SK-N-MC (cell line): ENCODE results near the gene SEMA3A.

Source experiments
- DNase-seq: peaks from one replicate; pipeline ENCODE4 v3.0.0-alpha.2; 2011; ENCODE audit warnings: low read depth, low spot score
- H3K27ac ChIP-seq: fragments of 200-600 bp; sonication (generic); 2 replicates; pipeline ENCODE4 v1.5.1; 2016; ENCODE audit warnings: mixed run types
- H3K36me3 ChIP-seq: fragments of 200-600 bp; sonication (generic); 2 replicates; pipeline ENCODE4 v1.6.1; 2017; ENCODE audit warnings: antibody characterized with exemption, low read length, mixed read lengths; ENCODE audit not compliant: insufficient read depth
- H3K4me3 ChIP-seq: fragments of 200-600 bp; sonication (generic); 2 replicates; pipeline ENCODE4 v1.5.1; 2016
- H3K9ac ChIP-seq: fragments of 200-600 bp; sonication (generic); 2 replicates; pipeline ENCODE4 v1.8.0; 2017; ENCODE audit warnings: mixed run types, mixed read lengths; ENCODE audit not compliant: insufficient read length
- H3K9me3 ChIP-seq: fragments of 200-600 bp; sonication (generic); 2 replicates; pipeline ENCODE4 v1.6.1; 2017; ENCODE audit warnings: low read depth, mild to moderate bottlenecking, antibody characterized with exemption, low read length, moderate library complexity, mixed read lengths
- EZH2 ChIP-seq: fragments of 200-600 bp; sonication (generic); IDR thresholded peaks from one replicate; pipeline ENCODE4 v1.6.1; 2017; ENCODE audit warnings: antibody characterized with exemption
- FOXP2 ChIP-seq: optimal IDR thresholded peaks from 2 replicates; pipeline ENCODE3; 2011; ENCODE audit warnings: mild to moderate bottlenecking, moderate library complexity; ENCODE audit not compliant: insufficient read depth; ENCODE audit errors: extremely low read length, control extremely low read depth
- POLR2AphosphoS5 ChIP-seq: IDR thresholded peaks from 2 replicates; pipeline ENCODE4 v1.6.1; 2012; ENCODE audit warnings: mild to moderate bottlenecking, low read depth, low read length, borderline replicate concordance

The SEMA3A gene

GRCh38 chr7:84027678-84028077 is 166.9 kb downstream of the SEMA3A start:
- Histone ChIP-seq H3K27ac (no peak overlapping the region), H3K4me3 (no peak overlapping the region), H3K36me3 (no peaks in the 10 kb centered on the region), H3K9me3 (peaks cover 2% of the 10 kb centered on the region; the same call in 1 of the 2 replicates), H3K9ac (no peak overlapping the region)
- no peak for DNase-seq
- TF ChIP-seq POLR2AphosphoS5 (no peak), FOXP2 (no peak), EZH2 (no peak)

GRCh38 chr7:84025332-84025927 is 169.2 kb downstream of the SEMA3A start:
- Histone ChIP-seq H3K4me3 (no peak overlapping the region), H3K36me3 (no peaks in the 10 kb centered on the region), H3K9ac (no peak overlapping the region), H3K9me3 (no peaks in the 10 kb centered on the region), H3K27ac (peak overlapping the region; percentile 62; the same call in 1 of the 2 replicates)
- TF ChIP-seq FOXP2 (no peak), POLR2AphosphoS5 (no peak)
- DNase-seq, result no peak

DNA sequence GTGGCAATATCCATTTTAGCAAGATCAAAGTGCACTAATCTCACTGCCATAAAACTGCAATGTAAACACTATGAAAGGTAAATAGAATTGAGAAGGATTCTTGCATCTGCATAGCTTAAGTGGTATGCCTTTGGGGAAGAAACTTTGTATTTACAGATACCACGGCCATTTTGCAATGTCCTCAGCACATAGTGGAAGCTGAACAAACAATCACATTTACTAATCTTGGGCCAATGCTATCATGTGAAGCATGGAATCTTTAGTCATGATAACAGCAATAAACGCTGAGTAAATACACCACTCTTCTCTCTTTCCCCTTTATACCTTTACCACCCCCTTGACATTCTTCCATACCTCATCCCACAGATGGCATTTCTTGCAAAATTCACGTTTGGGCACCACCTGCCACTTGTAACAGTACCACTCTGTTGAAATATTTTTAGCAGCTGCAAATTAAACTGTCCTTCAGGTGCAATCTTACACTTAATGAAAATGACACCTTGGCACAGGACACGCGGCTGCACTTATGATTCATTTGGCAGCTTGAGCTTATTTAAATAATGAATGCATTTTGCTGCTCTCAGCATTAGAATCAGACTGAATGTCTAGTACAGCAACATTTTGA is 171.8 kb downstream of the SEMA3A start:
- H3K9me3 ChIP-seq, result no peaks in the 10 kb centered on the region
- no peak for DNase-seq
- no peaks in the 10 kb centered on the region for H3K36me3 ChIP-seq
- TF ChIP-seq FOXP2 (no peak), EZH2 (no peak), POLR2AphosphoS5 (no peak)
- H3K9ac ChIP-seq, result no peak overlapping the region
- no peak overlapping the region for H3K27ac ChIP-seq
- H3K4me3 ChIP-seq, result no peak overlapping the region

DNA sequence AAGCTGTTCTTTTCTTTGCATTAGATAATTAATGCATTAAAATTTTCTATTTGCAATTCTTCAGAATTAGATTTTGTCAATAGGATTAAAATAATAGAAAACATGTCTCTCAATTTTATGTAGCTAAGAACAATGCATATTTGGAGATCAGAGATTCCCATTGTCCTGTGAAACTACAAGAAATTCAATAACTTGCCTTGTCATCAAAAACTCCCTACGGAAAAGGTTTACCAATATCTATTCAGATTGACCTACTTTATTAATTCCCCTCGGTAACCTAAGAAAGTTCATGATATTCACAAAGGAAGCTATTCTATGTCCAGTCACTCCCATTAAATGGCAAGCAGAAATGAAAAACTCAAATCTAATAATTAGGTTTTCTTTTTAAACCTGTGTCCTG is 172.6 kb downstream of the SEMA3A start:
- Histone ChIP-seq H3K4me3 (no peak overlapping the region), H3K9ac (no peak overlapping the region), H3K27ac (no peak overlapping the region), H3K36me3 (no peaks in the 10 kb centered on the region), H3K9me3 (no peaks in the 10 kb centered on the region)
- no peak for TF ChIP-seq POLR2AphosphoS5
- no peak for TF ChIP-seq FOXP2
- no peak for TF ChIP-seq EZH2
- DNase-seq, result no peak

DNA sequence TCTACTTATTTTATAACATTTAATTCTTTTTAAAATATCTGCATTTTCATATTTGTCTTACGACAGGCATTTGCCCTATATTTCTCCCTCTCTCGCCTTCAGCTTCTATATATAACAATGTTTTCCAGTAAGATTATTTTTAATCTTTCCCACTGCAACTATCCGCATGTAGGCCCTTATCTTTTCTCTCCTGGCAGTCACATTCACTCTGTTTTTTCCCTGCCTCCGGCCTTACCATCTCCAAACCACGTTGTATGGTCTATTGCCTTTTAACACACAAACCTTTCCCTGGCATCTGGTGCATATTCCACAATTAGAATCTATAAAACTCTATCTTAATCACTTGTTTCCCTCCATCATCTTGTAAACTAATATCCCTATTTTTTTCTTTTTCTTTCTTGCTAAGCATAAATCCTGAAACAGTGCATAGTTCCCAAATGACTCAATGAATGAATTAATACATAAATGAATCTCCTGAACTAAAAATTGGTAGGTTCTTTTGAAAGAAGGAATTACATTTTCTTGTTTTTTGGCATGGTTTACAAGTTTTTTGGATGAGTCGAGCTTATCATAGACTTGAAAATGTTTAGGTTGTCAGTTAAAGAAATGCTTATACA is 173.2 kb downstream of the SEMA3A start:
- Histone ChIP-seq H3K9me3 (no peaks in the 10 kb centered on the region), H3K36me3 (no peaks in the 10 kb centered on the region), H3K9ac (no peak overlapping the region), H3K4me3 (no peak overlapping the region), H3K27ac (no peak overlapping the region)
- no peak for DNase-seq
- TF ChIP-seq FOXP2 (no peak), POLR2AphosphoS5 (no peak), EZH2 (no peak)

- no peak overlapping the region for H3K9ac ChIP-seq
- TF ChIP-seq POLR2AphosphoS5 (no peak), EZH2 (no peak), FOXP2 (no peak)
- H3K27ac ChIP-seq, result no peak overlapping the region
- no peaks in the 10 kb centered on the region for H3K36me3 ChIP-seq
- no peaks in the 10 kb centered on the region for H3K9me3 ChIP-seq
- H3K4me3 ChIP-seq, result no peak overlapping the region
- DNase-seq, result no peak
Measured at GRCh38 chr7:84017651-84018050, 176.9 kb downstream of the SEMA3A start.

DNA sequence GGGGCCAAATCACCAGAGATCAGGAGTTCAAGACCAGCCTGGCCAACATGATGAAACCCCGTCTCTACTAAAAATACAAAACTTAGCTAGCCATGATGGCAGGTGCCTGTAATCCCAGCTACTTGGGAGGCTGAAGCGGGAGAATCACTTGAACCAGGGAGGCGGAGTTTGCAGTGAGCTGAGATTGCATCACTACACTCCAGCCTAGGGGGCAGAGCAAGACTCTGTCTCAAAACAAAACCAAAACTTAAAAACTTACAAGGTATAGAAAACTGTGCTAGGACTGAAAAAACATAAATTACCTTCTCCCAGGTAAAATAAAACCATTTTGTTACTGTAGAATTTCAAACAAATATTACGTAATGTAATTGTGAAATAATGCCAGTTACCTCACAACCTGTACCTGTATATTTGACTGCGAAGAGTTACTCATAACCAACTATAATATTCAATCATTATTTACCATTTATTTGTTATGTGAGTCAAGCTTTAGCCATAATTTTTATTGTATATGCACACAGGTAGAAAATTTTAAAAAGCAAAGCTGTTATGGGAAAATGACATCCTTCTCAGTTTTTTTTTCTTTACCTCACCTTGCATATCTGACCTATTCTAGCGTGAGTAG is 180.9 kb downstream of the SEMA3A start:
- Histone ChIP-seq H3K4me3 (no peak overlapping the region), H3K9ac (no peak overlapping the region), H3K27ac (no peak overlapping the region), H3K9me3 (no peaks in the 10 kb centered on the region), H3K36me3 (no peaks in the 10 kb centered on the region)
- no peak for DNase-seq
- no peak for TF ChIP-seq EZH2
- TF ChIP-seq POLR2AphosphoS5, result no peak
- TF ChIP-seq FOXP2, result no peak

GRCh38 chr7:84009782-84010181 is 184.8 kb downstream of the SEMA3A start:
- H3K27ac ChIP-seq, result no peak overlapping the region

More at GRCh38 chr7:84009782-84010181, 184.8 kb downstream of the SEMA3A start:
- Histone ChIP-seq H3K9me3 (no peaks in the 10 kb centered on the region), H3K9ac (no peak overlapping the region), H3K36me3 (no peaks in the 10 kb centered on the region), H3K4me3 (no peak overlapping the region)
- no peak for TF ChIP-seq FOXP2
- no peak for TF ChIP-seq EZH2
- TF ChIP-seq POLR2AphosphoS5, result no peak
- DNase-seq, result no peak
